HK-2 (cell line): ENCODE measurements around the gene AP1B1.
"Not testable (repeated sequence)": the region's sequence is repeated elsewhere in the genome, so short reads cannot be mapped to it uniquely, and the experiment has no call there.

ENCODE experiments used
- DNase-seq: peaks from one replicate; pipeline ENCODE4 v3.0.0-alpha.2; 2018; ENCODE audit not compliant: unreplicated experiment

The AP1B1 gene

DNA sequence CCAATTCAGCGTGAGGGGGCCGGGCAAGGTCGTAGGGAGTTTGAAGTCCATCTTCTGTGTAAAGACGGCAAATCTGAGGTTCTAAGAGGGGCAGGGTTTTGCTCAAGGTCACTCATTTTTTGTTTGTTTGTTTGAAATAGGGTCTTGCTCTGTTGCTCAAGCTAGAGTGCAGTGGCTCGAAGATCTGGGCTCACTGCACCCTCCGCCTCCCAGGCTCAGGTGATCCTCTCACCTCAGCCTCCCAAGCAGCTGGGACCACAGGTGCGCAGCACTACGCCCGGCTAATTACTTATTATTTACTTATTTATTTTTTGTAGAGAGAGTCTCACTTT, 355 bp upstream of the AP1B1 start:
- no peak for DNase-seq

DNA sequence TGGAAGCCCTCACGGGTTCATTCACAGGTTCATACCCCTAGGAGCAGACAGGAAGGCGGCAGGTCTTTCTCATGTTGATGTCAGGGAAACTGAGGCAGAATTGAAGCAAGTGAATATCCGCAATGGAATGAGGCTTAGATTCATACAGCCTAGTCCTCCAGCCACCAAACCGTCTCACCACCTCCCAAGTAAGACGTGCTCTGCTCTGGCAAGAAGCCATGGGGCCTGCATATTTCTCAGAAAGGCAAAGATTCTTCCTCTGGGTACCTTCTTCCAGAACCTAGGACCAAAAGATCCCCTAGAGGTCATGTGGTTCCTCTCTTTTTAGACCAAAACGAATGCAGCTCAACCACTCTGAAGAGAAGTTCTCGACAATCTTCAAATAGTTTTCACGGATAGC, 1.7 kb downstream of the AP1B1 start:
- DNase-seq = no peak

DNA sequence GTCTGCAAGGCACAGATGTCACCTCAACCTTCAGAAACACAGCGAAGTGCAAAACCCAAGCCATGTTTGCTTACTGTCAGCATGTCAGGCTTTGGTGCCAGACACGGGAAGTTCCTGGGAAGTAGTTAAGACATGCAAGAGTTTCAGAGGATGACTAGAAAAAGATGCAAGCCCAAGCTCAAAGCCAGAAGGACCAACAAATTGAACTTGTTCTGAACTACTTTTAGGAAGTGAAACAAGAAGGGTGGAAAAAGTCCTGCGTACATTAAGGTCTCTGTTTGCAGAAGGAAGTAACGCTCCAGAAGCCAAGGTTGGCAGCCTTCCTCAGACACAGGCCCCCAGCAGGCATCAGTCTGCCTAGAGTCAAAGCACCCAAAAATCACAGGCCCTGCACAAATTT, 2.6 kb downstream of the AP1B1 start:
- DNase-seq = no peak

DNA sequence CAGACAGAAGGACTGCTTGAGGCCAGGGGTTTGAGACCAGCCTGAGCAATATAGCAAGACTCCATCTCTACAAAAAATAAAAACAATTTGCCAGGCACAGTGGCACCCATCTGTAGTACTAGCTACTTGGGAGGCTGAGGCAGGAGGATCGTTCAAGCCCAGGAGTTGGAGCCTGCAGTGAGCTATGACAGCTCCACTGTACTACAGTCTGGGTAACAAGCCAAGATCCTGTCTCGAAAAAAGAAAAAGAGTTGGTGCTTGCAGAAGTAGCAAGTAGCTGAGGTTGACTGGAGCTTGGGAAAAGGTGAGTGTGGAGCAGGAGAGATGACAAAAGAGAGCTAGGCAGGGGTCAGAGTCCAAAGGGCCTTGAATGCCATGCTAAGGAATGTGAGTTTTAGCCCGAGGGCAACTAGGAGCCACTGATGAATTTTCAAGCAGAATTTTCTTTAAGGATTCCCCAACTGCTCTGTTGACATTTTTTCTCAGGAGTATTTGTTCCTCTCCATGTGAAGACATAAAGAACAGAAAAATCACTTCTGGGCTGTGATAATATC, 3.1 kb downstream of the AP1B1 start:
- DNase-seq = no peak

DNA sequence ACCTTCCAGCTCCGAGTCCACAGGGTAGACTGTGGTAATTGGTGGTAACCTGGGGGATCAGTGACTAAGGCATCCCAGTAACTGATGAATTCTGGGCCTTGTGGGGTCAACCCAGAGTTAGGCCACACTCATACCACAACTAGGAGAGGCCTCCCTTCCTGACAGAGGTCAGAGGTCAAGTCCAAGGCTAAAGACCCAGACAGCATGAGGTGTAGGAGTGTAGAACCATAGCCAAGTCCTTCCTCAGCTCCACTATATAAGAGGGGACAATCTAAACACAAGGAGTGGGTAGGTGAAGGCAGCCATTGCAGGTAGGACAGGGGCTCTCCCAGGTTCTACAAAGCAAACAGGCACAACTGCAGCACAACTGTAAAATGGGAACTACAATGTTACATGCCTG, 4.6 kb downstream of the AP1B1 start:
- DNase-seq = no peak

DNA sequence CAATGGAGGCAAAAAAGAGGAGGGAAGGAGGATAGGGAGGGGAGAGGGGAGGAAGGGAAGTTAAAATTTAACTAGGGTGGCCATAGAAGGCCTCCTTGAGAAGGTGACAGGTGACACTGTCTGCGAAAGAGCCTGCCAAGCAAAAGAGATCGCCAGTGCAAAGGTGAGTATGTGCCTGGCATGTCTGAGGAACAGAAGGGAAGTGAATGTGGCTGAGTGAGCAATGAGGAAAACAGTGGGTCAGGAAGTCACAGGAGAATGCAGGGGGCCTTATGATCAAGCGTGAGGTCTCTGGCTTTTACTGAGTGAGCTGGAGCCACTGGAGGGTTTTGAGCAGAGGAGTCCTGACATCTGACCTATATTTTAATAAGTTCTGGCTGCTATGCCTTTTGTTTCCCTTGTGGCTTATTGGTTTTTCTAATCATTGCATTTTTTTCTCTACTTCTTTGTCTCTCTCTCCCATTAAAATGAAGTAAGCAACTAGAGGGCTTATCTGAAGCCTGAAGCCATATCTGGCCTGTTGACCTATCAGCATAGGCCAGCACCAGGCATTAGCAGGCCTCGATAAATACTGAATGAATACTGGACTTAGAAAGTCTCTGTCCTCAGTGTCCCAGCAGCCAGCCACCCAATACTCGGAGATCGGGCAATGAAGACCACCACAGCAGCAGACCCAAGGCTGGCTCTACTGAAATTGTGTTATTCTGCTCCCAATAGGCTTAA, 5.6 kb downstream of the AP1B1 start:
- peak; percentile 13 for DNase-seq

DNA sequence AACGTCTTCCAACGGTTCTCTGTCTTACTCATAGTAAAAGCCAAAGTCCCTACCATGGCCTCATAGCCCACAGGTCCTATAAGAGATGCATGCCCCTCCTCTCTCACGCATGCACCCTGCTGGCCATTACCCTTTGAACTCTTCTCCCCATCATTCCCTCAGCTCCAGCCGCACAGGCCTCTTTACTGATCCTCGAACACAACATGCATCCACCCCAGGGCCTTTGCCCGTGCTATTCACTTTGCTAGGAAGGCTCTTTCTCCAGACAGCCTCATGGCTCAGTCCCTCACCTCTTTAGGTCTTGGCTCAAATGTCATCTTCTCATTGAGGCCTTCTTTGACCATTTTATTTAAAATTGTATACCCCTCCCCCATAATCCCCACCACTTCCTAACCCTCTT, 7.5 kb downstream of the AP1B1 start:
- DNase-seq = no peak

DNA sequence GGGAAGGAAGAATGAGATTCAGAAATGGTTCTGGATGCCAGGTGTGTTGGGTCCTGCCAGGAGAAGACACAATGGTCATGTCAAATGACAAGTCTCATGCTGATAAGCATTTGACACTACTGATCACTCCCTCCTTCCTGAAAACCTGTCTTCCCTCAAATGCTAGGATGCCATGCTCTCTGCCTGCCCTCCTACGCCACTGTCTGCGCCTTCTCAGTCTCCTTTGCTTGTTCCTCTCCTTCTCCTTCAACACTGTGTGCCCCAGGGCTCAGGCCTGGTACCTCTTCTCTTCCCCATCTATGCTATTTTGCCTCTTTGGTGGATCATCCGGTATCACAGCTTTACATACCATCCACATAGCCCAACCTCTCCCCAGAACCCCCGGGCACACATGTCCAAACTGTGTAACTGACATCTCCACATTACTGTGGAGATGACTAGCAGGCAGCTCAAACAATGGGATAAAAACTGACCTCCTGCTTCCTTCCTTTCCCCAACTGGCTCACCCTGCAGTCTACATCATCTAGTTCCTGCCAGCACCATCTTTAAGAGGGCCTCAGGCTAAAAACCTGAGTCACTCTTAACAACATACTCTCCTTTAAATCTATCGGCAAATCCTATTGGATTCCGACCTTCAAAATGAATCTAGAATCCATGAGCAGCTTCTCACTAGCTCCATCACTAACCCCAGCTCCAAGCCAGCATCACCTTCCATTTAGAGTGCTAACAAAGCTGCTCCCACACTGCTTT, 8.2 kb downstream of the AP1B1 start:
- DNase-seq = no peak

DNA sequence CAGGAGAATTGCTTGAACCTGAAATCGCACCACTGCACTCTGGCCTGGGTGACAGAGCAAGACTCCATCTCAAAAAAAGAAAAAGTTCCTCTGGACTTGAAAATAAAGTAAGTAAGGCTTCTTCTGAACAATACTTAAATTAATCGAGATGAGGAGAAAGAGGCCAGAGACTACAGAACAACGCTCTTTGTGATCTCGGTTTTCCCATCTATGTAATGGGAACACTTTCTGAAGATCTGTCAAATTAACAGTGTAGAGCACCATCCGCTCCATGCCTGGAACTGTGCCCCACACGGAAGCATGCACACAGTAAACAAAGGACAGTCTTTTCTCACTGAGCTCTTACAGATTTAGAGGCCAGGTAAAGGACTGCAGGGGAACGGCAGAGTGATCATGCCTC, 9.1 kb downstream of the AP1B1 start:
- DNase-seq = no peak

DNA sequence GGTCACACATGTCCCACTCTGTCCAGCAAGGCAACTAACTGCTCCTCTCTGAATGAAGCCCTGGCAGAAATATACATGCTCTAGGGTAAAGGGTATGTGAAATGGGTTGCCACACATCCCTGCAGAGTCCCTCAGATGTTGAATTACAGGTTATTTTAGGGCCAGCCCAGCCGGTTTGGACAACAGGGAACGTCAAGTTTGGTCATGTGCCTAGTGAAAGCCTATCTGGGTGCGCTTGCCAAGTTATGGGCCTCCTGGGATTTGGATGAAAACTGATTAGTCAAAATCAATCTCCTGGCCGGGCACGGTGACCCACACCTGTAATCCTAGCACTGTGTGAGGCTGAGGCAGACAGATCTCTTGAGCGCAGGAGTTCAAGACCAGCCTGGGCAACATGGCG, 10.4 kb downstream of the AP1B1 start:
- DNase-seq = no peak

DNA sequence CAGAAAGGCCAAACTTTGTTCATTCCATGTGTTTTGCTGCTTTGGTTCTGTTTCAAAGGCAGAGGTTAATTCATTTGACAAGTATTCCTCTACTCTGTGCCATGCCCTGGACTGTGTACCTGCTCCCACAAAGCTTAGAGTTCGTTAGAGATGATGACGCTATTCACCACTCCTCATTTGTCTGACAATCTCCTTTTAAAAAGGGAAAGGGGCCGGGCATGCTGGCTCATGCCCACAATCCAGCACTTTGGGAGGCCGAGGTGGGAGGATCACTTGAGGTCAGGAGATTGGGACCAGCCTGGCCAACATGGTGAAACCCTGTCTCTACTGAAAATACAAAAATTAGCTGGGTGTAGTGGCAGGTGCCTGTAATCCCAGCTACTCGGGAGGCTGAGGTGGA, 11.7 kb downstream of the AP1B1 start:
- not testable (repeated sequence) for DNase-seq

DNA sequence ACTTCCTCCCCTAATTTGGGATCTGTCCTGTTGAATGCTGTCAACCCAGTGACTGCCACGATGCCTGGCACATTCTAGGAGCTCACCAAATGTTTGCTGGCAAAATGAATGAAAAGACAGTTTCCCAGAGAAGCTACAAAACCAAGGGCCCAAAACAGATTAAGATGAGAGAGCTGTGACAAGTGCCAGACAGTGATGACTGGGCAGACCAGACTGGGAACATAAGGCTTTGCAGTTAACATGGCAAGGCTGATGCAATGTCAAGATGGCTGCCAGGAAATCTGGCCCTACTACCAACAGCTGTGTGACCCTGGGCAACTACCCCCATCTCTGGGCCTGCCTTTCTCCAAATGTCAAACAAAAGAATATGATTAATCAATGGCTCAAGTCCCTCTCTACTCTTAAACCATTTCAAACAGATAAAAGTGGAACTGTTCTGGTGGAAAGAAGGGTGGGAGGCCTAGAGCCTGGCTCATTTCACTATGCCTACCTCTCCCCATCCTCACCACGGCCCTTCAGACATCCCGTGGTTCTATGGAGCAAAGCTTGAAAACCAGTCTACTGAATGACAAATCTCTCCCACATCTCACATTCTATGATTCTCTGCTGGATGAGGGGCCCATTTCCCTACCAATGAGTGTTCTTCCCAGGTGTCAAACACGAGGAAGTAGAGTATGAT, 12.8 kb downstream of the AP1B1 start:
- no peak for DNase-seq

DNA sequence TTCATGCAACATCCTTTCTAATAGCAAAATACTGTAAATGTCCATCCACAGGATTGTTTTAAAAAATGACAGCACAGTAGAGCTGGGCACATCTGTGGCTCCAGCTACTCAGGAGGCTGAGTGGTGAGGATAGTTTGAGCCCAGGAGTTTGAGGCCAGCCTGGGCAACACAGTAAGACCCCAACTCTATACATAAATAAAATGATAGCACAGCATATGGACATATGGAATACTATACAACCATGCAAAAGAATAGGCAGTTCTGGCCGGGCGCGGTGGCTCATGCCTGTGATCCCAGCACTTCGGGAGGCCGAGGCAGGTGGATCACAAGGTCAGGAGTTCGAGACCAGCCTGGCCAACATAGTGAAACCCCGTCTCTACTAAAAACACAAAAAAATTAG, 13.6 kb downstream of the AP1B1 start:
- not testable (repeated sequence) for DNase-seq

DNA sequence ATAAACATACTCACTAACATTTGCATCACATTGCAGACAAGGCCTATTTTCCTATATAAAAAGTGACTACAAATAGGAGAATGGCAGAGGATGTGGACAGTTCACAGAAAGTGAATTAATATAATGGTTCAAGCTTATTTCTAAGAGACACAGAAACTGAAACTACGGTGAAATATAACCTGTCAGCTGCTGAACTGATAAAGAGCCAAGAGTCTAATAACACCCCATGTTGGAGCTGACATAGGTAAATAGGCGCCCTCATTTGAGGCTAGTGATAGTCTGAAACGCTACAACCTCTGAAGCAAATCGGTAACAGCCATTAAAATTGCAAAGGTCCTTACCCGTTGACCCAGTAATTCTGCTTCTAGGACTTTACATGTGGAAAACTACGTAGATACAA, 14.0 kb downstream of the AP1B1 start:
- no peak for DNase-seq

DNA sequence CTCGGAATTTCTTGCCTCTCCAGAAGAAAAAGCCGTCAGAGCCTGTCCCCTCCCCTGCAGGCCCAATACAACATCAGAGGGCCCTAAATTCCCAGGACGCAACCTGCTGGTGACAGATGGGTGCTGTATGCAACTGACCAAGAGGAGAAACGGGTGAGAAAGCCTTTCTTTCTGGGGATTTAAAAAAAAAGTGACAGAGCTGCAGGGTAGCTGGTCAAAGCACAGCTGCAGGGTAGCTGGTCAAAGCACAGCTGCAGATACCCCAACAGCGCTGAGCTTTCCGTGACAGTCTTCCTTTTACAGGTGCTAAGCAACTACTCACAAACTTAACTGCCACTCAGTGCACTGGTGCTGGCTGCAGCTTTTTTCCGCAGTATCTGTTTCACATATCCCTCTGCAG, 17.8 kb downstream of the AP1B1 start:
- no peak for DNase-seq

DNA sequence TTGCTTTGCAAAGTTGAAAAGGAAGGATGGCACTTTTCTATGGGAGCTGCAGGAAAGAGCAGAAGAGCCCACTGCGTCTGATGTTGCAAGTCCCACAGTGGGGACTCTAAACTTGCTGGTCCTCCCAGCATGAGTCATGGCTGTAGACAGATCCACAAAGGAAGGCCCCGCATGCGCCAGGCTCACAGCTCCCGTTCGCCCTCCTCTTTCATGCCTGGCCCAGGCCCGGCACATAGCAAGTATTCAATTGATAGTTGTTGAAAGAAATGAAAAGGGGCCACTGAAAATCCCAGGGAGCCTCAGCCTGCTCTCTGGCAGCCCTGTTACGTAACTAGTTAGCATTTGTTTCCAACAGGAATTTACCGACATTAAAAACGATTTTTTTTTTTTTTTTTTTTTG, 18.9 kb downstream of the AP1B1 start:
- DNase-seq = no peak

DNA sequence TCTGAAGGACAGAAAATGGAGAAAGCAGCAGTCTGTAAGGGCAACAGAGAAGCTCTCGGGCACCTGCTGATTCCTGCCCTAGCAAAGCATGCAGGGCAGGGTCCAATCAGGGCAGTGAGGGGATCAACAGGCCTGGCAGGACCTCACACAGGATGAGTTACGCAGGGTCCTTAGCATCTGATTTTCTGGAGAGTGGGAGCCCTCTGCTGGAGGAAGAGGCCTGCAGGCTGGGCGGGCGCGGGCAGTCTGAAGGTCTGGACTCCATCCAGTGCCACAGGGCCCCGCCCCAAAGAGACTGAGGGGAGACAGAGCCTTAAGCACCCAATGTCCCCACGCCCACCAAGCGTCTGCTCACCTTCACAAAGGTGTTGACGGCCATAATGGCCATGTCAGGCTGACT, 28.9 kb downstream of the AP1B1 start:
- DNase-seq = no peak

DNA sequence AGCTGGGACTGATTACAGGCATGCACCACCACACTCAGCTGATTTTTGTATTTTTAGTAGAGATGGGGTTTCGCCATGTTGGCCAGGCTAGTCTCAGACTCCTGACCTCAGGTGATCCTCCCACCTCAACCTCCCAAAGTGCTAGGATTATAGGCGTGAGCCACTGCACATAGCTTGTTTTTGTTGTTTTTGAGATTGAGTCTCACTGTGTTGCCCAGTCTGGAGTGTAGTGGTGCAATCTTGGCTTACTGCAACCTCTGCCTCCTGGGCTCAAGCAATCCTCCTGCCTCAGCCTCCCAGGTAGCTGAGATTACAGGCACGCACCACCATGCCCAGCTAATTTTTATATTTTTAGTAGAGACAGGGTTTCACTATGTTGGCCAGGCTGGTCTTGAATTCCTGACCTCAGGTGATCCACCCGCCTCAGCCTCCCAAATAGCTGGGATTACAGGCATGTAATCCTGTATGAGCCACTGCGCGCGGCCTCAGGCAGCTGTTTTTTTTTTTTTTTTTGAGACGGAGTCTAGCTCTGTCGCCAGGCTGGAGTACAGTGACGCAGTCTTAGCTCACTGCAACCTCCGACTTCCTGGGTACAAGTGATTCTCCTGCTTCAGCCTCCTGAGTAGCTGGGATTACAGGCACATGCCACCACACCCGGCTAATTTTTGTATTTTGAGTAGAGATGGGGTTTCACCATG, 31.0 kb downstream of the AP1B1 start:
- not testable (repeated sequence) for DNase-seq

DNA sequence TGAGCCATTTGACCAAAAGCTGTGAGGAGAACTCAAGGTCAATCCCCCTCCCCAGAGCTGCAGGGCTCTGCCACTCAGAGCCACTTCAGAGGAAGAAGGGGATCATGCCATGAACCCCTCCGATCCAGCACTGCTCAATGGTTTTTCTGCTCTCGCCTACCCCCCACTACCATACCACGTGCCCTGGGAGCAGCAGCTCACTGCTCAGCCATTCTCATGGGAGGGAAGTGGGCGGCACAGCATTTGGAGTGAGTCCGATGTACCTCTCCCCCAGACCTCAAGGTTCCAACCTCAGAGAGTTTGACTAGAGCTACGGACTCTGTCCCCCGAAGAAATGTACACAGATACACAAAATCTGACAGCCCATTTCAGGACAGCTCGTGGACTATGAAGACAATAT, 34.5 kb downstream of the AP1B1 start:
- no peak for DNase-seq

DNA sequence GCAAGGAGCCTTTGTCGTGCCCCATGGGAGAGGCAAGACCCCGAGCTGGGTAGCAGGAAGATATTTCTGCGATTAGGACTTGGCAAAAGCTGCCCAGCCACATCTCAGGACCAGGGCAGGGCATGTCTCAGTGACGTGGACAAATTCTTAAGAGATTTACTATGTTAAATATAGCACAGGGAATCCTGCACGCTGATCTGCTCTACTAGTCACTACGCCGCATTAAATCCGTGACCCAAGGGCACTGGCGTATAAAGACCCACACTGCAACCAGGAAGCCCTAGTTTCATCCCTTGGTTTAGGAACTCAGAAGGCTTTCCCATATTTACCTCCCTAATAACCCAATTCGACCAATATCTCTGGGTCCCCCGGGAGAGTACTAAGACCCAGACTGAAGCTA, 35.1 kb downstream of the AP1B1 start:
- no peak for DNase-seq

DNA sequence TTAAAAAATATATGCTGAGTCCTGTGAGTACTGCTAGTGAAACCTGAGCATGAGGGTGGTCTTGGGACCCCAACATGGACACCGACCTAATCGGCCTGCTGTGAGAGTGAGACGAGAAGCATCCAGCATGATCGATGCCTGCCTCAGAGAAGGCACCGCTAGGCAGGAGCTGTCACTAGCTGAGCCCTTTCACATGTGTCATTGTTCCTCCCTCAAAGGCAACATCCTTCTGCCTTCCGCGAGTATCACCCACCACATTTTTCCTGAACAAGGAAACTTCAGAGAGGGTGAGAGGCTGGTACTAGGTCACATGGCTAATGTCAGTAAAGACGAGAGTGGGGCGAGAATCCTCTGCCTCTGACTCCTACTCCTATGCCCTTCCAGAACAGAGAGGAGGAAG, 35.6 kb downstream of the AP1B1 start:
- no peak for DNase-seq

DNA sequence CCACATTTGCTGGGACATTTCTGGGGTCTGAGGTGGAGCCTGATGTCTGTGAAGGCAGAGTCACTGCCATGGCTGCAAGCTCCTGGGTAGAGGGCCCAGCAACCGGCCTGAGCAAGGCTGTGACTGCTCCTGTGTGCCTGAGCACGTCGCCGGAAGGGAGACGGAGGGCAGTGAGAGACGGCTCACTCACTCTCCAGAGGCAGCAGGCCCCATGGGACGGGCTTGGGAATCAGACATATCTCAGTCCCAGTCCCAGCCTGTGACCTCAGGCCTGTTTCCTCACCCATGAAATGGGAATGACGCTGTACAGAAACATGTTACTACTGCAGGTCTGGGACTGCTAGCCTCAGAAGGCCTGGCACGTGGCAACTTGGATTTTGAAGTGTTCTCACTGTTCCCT, 36.5 kb downstream of the AP1B1 start:
- no peak for DNase-seq
